Upper lobe of left lung (tissue), 6 donors: ENCODE data around the gene CATSPERD. TPM values are rescaled to one million over a fixed set of nuclear protein-coding genes. Genes with fewer than 3 reads are reported as not detected.

ENCODE experiments used
- ATAC-seq, 2 donors: fragments of 200-7000 bp; cut with Tn5 transposase; one replicate each; pipeline ENCODE4 v1.9.1; 2022; ENCODE audit warnings: mild to moderate bottlenecking in 2 of 2, moderate library complexity in 2 of 2; ENCODE audit not compliant: low FRiP score in 2 of 2
- DNase-seq, 2 donors: peaks; one replicate each; pipeline ENCODE4 v3.0.0-alpha.2; 2019 to 2020
- H3K27ac ChIP-seq, 4 donors: fragments of 200-600 bp; sonication (generic); one replicate each; pipeline ENCODE4 v1.5.1; 2016 to 2019
- H3K27me3 ChIP-seq, 4 donors: fragments of 200-600 bp; sonication (generic); one replicate each; pipeline ENCODE4 v1.5.1; 2017 to 2019
- H3K36me3 ChIP-seq, 4 donors: fragments of 200-600 bp; sonication (generic); one replicate each; pipeline ENCODE4 v1.5.1; 2016 to 2019
- H3K4me1 ChIP-seq, 4 donors: fragments of 200-600 bp; sonication (generic); one replicate each; pipeline ENCODE4 v1.5.1; 2018 to 2019
- H3K4me3 ChIP-seq, 4 donors: fragments of 200-600 bp; sonication (generic); one replicate each; pipeline ENCODE4 v1.5.1; 2017 to 2019; ENCODE audit warnings: mild to moderate bottlenecking in 2 of 4, moderate library complexity in 1 of 4
- H3K9me3 ChIP-seq, 4 donors: fragments of 200-600 bp; sonication (generic); one replicate each; pipeline ENCODE4 v1.5.1; 2018 to 2019
- CTCF ChIP-seq, 6 experiments: fragments of 450-650 bp in 4 of 6; fragments of 200-600 bp in 2 of 6; sonication (generic) in 2 of 6; IDR thresholded peaks; one replicate each; pipeline ENCODE4 v1.5.1; 2016 to 2019; ENCODE audit warnings: antibody characterized with exemption in 6 of 6
- EP300 ChIP-seq, 4 donors: sonication (generic); formaldehyde crosslinking; IDR thresholded peaks; one replicate each; pipeline ENCODE4 v1.5.1; 2017; ENCODE audit warnings: antibody characterized with exemption in 4 of 4, control low read depth in 2 of 4
- POLR2A ChIP-seq, 4 donors: fragments of 450-650 bp; IDR thresholded peaks; one replicate each; pipeline ENCODE4 v1.5.1; 2016 to 2017; ENCODE audit warnings: antibody characterized with exemption in 4 of 4, mild to moderate bottlenecking in 2 of 4
- POLR2AphosphoS5 ChIP-seq, 2 donors: sonication (generic); formaldehyde crosslinking; IDR thresholded peaks; one replicate each; pipeline ENCODE4 v1.5.1; 2017; ENCODE audit warnings: antibody characterized with exemption in 2 of 2
- WGBS, 2 donors: methylation state at CpG; one replicate each; pipeline ENCODE4 v1.1.5; 2017 to 2018; 5-methylcytosine and 5-hydroxymethylcytosine counted together
- total RNA-seq, 6 donors: library from RNA; depleted of rRNA in 4 of 6; stranded (reverse); fragments of >200 nt in 4 of 6; gene quantifications; one replicate each; pipeline versions ENCODE4 v1.1.0 to v1.2.1, GENCODE V29; 2016 to 2021
- donor health status: DM: no; HTN: no; CAD: no; lungs with moderate emphysema.
- donor health status: DM: no; HTN: yes; CAD: no; lungs with severe emphysema.

CATSPERD gene
- total RNA-seq, 6 donors from 2014 or later = 1.1 to 5.9 (median 1.7) TPM; not detected in 3

- H3K9me3 ChIP-seq = no peaks in the 10 kb centered on the region
- no peaks in the 10 kb centered on the region for H3K27me3 ChIP-seq
- H3K4me3 ChIP-seq = peak overlapping the region; percentile 20 to 80 (median 66)
- ATAC-seq (no peak), DNase-seq (peak; percentile 45 to 87)
- H3K4me1 ChIP-seq = peaks cover 19 to 36% (median 27%) of the 10 kb centered on the region in 4 donors
- WGBS, 2 donors = 3 to 7% methylated on average over 24 to 53 of the region's 54 CpGs
- no peak for TF ChIP-seq POLR2A (IDR thresholded peaks at IDR 0.05)
- peak in 1 of 2 donors; percentile 22 for TF ChIP-seq POLR2AphosphoS5 (IDR thresholded peaks at IDR 0.05)
- H3K27ac ChIP-seq = peak overlapping the region; percentile 87 to 96 (median 91)
- H3K36me3 ChIP-seq = peaks cover 10 to 48% (median 45%) of the 10 kb centered on the region in 4 donors
Observed at GRCh38 chr19:5690955-5691821, 29.2 kb upstream of the CATSPERD start.

GRCh38 chr19:5691822-5692722, 28.4 kb upstream of the CATSPERD start:
- no peaks in the 10 kb centered on the region for H3K9me3 ChIP-seq
- WGBS, 2 donors = 71 to 77% methylated on average over 11 to 38 of the region's 42 CpGs
- ATAC-seq (no peak), DNase-seq (peak in 1 of 2 donors; percentile 87)
- TF ChIP-seq CTCF (IDR thresholded peaks at IDR 0.05) (no peak), POLR2A (IDR thresholded peaks at IDR 0.05) (no peak)
- peaks cover 13 to 57% (median 53%) of the 10 kb centered on the region in 4 donors for H3K36me3 ChIP-seq
- H3K27me3 ChIP-seq = no peaks in the 10 kb centered on the region
- H3K4me3 ChIP-seq = peak overlapping the region in 3 of 4 donors; percentile 58 to 80 (median 75)
- H3K27ac ChIP-seq = peak overlapping the region; percentile 87 to 96 (median 91)
- peaks cover 14 to 33% (median 24%) of the 10 kb centered on the region in 4 donors for H3K4me1 ChIP-seq

GRCh38 chr19:5692723-5693194, 27.7 kb upstream of the CATSPERD start:
- TF ChIP-seq CTCF (IDR thresholded peaks at IDR 0.05) (no peak), POLR2AphosphoS5 (IDR thresholded peaks at IDR 0.05) (no peak), POLR2A (IDR thresholded peaks at IDR 0.05) (no peak), EP300 (IDR thresholded peaks at IDR 0.05) (no peak)
- no peaks in the 10 kb centered on the region for H3K27me3 ChIP-seq
- DNase-seq = no peak
- H3K9me3 ChIP-seq = no peaks in the 10 kb centered on the region
- WGBS, 2 donors = 85 to 93% methylated on average over 5 to 7 of the region's 7 CpGs
- no peak for ATAC-seq
- H3K36me3 ChIP-seq = peaks cover 13 to 62% (median 56%) of the 10 kb centered on the region in 4 donors
- no peak overlapping the region for H3K27ac ChIP-seq
- H3K4me1 ChIP-seq = peaks cover 11 to 26% (median 18%) of the 10 kb centered on the region in 4 donors
- H3K4me3 ChIP-seq = no peak overlapping the region

GRCh38 chr19:5693195-5694166, 27.0 kb upstream of the CATSPERD start:
- ATAC-seq (no peak), DNase-seq (peak in 1 of 2 donors; percentile 84)
- Histone ChIP-seq H3K4me3 (no peak overlapping the region), H3K27ac (no peak overlapping the region), H3K4me1 (peaks cover 11 to 25% (median 18%) of the 10 kb centered on the region in 4 donors), H3K27me3 (no peaks in the 10 kb centered on the region), H3K36me3 (peaks cover 16 to 70% (median 62%) of the 10 kb centered on the region in 4 donors), H3K9me3 (no peaks in the 10 kb centered on the region)
- WGBS, 2 donors = 90 to 91% methylated on average over 33 of the region's 39 CpGs
- TF ChIP-seq CTCF (IDR thresholded peaks at IDR 0.05) = no peak
- no peak for TF ChIP-seq POLR2AphosphoS5 (IDR thresholded peaks at IDR 0.05)
- no peak for TF ChIP-seq EP300 (IDR thresholded peaks at IDR 0.05)
- TF ChIP-seq POLR2A (IDR thresholded peaks at IDR 0.05) = no peak
